Stimulated activated CD8-positive, alpha-beta memory T cell treated with anti-CD3 and anti-CD28 coated beads, Interleukin-15, amount 100 ng/mL, for 48 hours (primary cell): Measurements from ENCODE around the gene SP2.

Source experiments
- DNase-seq, 2 donors: peaks; one replicate each; pipeline ENCODE4 v3.0.0-alpha.2; 2020; ENCODE audit warnings: low read depth in 2 of 2

SP2 gene

GRCh38 chr17:47973541-47973940 lies 77.5 kb downstream of the SP2 start:
- no peak for DNase-seq

DNA sequence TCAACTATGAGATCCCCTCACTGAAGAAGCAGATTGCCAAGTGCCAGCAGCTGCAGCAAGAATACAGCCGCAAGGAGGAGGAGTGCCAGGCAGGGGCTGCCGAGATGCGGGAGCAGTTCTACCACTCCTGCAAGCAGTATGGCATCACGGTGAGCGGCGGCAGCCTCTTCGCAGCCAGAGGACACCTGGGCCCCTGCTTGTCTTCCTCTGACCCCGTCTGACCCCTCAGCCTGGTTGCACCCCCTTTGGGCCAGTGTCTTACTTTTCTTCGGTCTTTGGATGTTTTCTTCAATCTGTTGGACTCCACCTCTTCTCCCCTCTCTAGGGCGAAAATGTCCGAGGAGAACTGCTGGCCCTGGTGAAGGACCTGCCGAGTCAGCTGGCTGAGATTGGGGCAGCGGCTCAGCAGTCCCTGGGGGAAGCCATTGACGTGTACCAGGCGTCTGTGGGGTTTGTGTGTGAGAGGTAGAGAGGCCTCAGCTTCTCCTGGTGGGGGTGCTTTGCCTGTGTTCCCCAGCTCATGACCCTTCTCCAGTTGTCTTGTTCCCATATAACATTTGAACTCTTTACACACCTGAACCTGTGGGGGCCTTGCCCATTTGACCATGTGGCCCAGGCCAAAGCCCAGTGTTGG lies 79.3 kb downstream of the SP2 start:
- no peak for DNase-seq

DNA sequence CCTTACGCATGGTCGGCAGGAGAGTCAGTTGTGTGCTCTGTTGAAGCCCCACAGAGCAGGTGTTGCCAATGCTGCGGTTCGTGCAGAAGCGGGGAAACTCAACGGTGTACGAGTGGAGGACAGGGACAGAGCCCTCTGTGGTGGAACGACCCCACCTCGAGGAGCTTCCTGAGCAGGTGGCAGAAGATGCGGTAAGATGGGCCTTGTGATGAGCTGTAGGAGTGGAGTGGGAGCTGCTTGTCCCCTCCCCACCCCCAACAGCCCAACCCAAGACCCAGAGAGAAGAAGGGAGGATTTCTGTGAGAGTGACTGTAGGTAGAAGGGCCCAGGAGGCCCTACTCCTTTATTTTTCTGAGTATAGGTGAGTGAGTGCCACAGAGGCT lies 79.8 kb downstream of the SP2 start:
- DNase-seq = no peak

- DNase-seq = peak in 1 of 2 donors; percentile 25
These were observed 82.3 kb downstream of the SP2 start for GRCh38 chr17:47978324-47978723.
